ENCODE results near the gene MORN1. TPM values are rescaled to one million over a fixed set of nuclear protein-coding genes. Genes with fewer than 3 reads are reported as not detected.

The MORN1 gene
- total RNA-seq, 1 donor from 2014 or later: 18.4 TPM

GRCh38 chr1:2320760-2321667 lies 70.3 kb downstream of the MORN1 start:
- Histone ChIP-seq H3K27me3 (no peaks in the 10 kb centered on the region), H3K9me3 (no peaks in the 10 kb centered on the region), H3K4me1 (peaks cover 24 to 44% of the 10 kb centered on the region in 2 donors), H3K4me3 (peak overlapping the region in 1 of 2 donors; percentile 54), H3K27ac (peak overlapping the region; percentile 92 to 96), H3K36me3 (no peaks in the 10 kb centered on the region)
- no peak for DNase-seq (ENCODE audit: low spot score in 2 of 2)
- TF ChIP-seq, protein P1, sequence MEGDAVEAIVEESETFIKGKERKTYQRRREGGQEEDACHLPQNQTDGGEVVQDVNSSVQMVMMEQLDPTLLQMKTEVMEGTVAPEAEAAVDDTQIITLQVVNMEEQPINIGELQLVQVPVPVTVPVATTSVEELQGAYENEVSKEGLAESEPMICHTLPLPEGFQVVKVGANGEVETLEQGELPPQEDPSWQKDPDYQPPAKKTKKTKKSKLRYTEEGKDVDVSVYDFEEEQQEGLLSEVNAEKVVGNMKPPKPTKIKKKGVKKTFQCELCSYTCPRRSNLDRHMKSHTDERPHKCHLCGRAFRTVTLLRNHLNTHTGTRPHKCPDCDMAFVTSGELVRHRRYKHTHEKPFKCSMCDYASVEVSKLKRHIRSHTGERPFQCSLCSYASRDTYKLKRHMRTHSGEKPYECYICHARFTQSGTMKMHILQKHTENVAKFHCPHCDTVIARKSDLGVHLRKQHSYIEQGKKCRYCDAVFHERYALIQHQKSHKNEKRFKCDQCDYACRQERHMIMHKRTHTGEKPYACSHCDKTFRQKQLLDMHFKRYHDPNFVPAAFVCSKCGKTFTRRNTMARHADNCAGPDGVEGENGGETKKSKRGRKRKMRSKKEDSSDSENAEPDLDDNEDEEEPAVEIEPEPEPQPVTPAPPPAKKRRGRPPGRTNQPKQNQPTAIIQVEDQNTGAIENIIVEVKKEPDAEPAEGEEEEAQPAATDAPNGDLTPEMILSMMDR (IDR thresholded peaks at IDR 0.05): no peak
- intact Hi-C loops (cut with DNase I): no loop called here

DNA sequence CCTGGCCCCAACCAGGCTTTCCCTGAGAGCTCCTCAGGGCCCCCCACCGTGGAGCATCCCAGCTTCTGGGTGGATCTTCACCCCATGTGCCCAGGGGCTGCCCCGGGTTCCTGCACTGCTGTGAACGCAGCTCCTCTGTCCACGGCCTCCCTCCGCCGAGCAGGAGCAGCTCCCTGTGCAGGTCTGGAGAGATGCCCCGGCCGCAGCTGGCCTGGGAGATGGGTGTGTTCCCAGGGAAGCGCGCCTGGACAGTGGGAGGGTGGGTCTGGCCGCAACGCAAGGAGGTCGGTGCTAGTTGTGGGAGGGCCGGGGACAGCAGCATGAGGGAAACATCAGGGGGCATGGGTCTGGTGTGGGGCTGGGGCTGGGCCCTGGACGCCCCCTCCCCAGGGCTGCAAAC lies 71.3 kb downstream of the MORN1 start:
- H3K4me3 ChIP-seq: no peak overlapping the region
- peaks cover 28 to 52% of the 10 kb centered on the region in 2 donors for H3K4me1 ChIP-seq
- no peaks in the 10 kb centered on the region for H3K27me3 ChIP-seq
- H3K36me3 ChIP-seq: no peaks in the 10 kb centered on the region
- no peak for DNase-seq (ENCODE audit: low spot score in 2 of 2)
- H3K9me3 ChIP-seq: no peaks in the 10 kb centered on the region
- peak overlapping the region; percentile 92 to 96 for H3K27ac ChIP-seq
- TF ChIP-seq, protein P1 (IDR thresholded peaks at IDR 0.05): no peak
- intact Hi-C loops (cut with DNase I): no loop called here

- TF ChIP-seq, protein P1 (IDR thresholded peaks at IDR 0.05): no peak
- no peaks in the 10 kb centered on the region for H3K9me3 ChIP-seq
- peaks cover 28 to 59% of the 10 kb centered on the region in 2 donors for H3K4me1 ChIP-seq
- no peak for DNase-seq (ENCODE audit: low spot score in 2 of 2)
- H3K27ac ChIP-seq: peak overlapping the region; percentile 92 to 95
- H3K36me3 ChIP-seq: no peaks in the 10 kb centered on the region
- no peak overlapping the region for H3K4me3 ChIP-seq
- H3K27me3 ChIP-seq: no peaks in the 10 kb centered on the region
- intact Hi-C loops (cut with DNase I): no loop called here
Observed at GRCh38 chr1:2319291-2319690, 72.1 kb downstream of the MORN1 start.

DNA sequence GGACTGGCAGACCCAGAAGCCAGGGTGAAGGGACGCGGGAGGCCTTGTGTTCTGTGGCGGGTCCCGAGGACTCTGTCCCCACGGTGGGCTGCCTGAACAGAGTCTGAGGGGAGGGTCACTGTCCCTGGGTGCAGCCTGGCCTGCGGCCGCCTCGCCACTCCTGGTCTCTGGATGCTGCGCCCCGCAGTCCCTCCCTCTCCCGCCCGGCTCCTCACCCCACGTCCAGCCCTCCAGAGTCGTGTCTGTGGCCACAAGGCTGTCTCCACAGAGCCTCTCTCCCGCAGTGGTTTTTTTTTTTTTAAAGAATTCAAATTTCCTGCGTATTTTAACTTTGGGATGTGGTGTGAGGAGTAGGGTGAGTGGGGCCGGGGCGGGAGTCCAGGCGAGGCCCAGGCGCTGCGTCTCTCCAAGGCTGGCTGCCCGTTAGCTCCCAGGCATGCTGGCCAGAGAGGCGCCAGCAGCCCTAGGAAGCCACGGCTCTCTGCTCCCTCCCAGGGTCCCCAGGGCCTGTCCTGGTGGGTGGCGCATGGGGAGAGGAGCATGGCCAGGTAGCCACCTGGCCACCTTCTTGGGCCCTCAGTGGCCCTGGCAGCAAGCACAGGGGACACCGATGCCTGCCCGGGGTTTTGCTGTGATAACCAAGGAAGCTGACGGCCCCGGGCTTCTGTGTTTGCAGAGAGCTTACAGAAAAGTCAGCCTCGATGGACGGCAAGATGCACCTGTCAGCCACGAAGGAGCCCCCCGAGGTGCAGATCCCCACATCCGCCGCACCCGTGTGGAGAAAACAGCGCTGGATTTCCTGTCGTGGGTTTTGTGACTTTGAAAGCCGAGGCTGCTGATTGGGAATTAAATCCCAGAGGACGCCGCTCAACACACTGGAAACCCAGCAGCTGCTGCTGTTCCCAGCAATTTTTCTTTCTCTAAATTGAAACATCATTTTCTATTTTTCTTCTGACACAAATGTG lies 72.8 kb downstream of the MORN1 start:
- DNase-seq (ENCODE audit: low spot score in 2 of 2): no peak
- no peaks in the 10 kb centered on the region for H3K36me3 ChIP-seq
- intact Hi-C loops (cut with DNase I): no loop called here
- TF ChIP-seq, protein P1 (IDR thresholded peaks at IDR 0.05): no peak
- no peaks in the 10 kb centered on the region for H3K27me3 ChIP-seq
- H3K9me3 ChIP-seq: no peaks in the 10 kb centered on the region
- peak overlapping the region; percentile 92 to 95 for H3K27ac ChIP-seq
- no peak overlapping the region for H3K4me3 ChIP-seq
- H3K4me1 ChIP-seq: peaks cover 33 to 66% of the 10 kb centered on the region in 2 donors

- H3K36me3 ChIP-seq: no peaks in the 10 kb centered on the region
- H3K27ac ChIP-seq: peak overlapping the region; percentile 92 to 95
- no peak for DNase-seq (ENCODE audit: low spot score in 2 of 2)
- no peak overlapping the region for H3K4me3 ChIP-seq
- H3K4me1 ChIP-seq: peaks cover 38 to 68% of the 10 kb centered on the region in 2 donors
- H3K9me3 ChIP-seq: no peaks in the 10 kb centered on the region
- intact Hi-C loops (cut with DNase I): no loop called here
- H3K27me3 ChIP-seq: no peaks in the 10 kb centered on the region
- TF ChIP-seq, protein P1 (IDR thresholded peaks at IDR 0.05): no peak
Observed at GRCh38 chr1:2317230-2318065, 73.9 kb downstream of the MORN1 start.
